Measurements from ENCODE around the gene ZHX3. TPM values are rescaled to one million over a fixed set of nuclear protein-coding genes. Genes with fewer than 3 reads are reported as not detected.

The ZHX3 gene
- total and polyA plus RNA-seq, 9 of the 15 experiments (the other 6 are each of a cell fraction or from before 2014, with no cell fraction given): 0.80 to 14.6 (median 4.9) TPM

DNA sequence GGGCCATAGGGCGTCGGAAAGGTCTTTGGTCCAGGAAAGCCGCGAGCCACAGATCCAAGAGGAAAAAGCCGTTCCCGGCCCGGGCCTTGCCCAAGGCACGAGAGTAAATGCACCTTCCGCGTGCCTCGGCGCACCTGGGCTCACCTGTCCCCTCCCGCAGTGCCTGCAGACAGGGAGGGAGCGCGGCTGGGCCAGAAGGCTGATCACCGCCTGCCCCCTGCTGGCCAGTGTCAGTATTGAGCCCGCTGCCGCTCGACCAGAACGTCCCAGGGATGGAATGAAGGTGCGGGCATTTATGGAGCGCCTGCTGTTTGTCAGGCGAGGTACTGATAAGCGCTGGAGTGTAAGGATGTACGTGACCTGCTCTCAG is 22.4 kb upstream of the ZHX3 start (continued):
- TF ChIP-seq, protein P1, sequence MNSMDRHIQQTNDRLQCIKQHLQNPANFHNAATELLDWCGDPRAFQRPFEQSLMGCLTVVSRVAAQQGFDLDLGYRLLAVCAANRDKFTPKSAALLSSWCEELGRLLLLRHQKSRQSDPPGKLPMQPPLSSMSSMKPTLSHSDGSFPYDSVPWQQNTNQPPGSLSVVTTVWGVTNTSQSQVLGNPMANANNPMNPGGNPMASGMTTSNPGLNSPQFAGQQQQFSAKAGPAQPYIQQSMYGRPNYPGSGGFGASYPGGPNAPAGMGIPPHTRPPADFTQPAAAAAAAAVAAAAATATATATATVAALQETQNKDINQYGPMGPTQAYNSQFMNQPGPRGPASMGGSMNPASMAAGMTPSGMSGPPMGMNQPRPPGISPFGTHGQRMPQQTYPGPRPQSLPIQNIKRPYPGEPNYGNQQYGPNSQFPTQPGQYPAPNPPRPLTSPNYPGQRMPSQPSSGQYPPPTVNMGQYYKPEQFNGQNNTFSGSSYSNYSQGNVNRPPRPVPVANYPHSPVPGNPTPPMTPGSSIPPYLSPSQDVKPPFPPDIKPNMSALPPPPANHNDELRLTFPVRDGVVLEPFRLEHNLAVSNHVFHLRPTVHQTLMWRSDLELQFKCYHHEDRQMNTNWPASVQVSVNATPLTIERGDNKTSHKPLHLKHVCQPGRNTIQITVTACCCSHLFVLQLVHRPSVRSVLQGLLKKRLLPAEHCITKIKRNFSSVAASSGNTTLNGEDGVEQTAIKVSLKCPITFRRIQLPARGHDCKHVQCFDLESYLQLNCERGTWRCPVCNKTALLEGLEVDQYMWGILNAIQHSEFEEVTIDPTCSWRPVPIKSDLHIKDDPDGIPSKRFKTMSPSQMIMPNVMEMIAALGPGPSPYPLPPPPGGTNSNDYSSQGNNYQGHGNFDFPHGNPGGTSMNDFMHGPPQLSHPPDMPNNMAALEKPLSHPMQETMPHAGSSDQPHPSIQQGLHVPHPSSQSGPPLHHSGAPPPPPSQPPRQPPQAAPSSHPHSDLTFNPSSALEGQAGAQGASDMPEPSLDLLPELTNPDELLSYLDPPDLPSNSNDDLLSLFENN (IDR thresholded peaks at IDR 0.05; ENCODE audit: low read depth in 2 of 2, low read length in 2 of 2): no peak
- TF ChIP-seq XRCC5 (IDR thresholded peaks at IDR 0.05; ENCODE audit: low read depth, low read length) (peak; percentile 89), ZNF785 (CRISPR knock-in tag; IDR thresholded peaks at IDR 0.05) (no peak), NR2C1 (IDR thresholded peaks at IDR 0.05) (no peak), NR2C1 (tag; IDR thresholded peaks at IDR 0.05) (no peak), RBFOX2 (IDR thresholded peaks at IDR 0.05; ENCODE audit: low read depth, low read length) (no peak), ZNF134 (CRISPR knock-in tag; conservative IDR thresholded peaks at IDR 0.05) (no peak), MTA1 (IDR thresholded peaks at IDR 0.05; ENCODE audit: borderline replicate concordance) (no peak), SRSF1 (IDR thresholded peaks at IDR 0.05; ENCODE audit: low read depth, low read length) (no peak), FIP1L1 (IDR thresholded peaks at IDR 0.05; ENCODE audit: low read depth, low read length, poor library complexity, severe bottlenecking) (no peak)
- TF ChIP-seq, protein P2, sequence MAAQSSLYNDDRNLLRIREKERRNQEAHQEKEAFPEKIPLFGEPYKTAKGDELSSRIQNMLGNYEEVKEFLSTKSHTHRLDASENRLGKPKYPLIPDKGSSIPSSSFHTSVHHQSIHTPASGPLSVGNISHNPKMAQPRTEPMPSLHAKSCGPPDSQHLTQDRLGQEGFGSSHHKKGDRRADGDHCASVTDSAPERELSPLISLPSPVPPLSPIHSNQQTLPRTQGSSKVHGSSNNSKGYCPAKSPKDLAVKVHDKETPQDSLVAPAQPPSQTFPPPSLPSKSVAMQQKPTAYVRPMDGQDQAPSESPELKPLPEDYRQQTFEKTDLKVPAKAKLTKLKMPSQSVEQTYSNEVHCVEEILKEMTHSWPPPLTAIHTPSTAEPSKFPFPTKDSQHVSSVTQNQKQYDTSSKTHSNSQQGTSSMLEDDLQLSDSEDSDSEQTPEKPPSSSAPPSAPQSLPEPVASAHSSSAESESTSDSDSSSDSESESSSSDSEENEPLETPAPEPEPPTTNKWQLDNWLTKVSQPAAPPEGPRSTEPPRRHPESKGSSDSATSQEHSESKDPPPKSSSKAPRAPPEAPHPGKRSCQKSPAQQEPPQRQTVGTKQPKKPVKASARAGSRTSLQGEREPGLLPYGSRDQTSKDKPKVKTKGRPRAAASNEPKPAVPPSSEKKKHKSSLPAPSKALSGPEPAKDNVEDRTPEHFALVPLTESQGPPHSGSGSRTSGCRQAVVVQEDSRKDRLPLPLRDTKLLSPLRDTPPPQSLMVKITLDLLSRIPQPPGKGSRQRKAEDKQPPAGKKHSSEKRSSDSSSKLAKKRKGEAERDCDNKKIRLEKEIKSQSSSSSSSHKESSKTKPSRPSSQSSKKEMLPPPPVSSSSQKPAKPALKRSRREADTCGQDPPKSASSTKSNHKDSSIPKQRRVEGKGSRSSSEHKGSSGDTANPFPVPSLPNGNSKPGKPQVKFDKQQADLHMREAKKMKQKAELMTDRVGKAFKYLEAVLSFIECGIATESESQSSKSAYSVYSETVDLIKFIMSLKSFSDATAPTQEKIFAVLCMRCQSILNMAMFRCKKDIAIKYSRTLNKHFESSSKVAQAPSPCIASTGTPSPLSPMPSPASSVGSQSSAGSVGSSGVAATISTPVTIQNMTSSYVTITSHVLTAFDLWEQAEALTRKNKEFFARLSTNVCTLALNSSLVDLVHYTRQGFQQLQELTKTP (IDR thresholded peaks at IDR 0.05; ENCODE audit: low read depth in 1 of 2, partially characterized antibody in 2 of 2): no peak
- TF ChIP-seq, protein P3, sequence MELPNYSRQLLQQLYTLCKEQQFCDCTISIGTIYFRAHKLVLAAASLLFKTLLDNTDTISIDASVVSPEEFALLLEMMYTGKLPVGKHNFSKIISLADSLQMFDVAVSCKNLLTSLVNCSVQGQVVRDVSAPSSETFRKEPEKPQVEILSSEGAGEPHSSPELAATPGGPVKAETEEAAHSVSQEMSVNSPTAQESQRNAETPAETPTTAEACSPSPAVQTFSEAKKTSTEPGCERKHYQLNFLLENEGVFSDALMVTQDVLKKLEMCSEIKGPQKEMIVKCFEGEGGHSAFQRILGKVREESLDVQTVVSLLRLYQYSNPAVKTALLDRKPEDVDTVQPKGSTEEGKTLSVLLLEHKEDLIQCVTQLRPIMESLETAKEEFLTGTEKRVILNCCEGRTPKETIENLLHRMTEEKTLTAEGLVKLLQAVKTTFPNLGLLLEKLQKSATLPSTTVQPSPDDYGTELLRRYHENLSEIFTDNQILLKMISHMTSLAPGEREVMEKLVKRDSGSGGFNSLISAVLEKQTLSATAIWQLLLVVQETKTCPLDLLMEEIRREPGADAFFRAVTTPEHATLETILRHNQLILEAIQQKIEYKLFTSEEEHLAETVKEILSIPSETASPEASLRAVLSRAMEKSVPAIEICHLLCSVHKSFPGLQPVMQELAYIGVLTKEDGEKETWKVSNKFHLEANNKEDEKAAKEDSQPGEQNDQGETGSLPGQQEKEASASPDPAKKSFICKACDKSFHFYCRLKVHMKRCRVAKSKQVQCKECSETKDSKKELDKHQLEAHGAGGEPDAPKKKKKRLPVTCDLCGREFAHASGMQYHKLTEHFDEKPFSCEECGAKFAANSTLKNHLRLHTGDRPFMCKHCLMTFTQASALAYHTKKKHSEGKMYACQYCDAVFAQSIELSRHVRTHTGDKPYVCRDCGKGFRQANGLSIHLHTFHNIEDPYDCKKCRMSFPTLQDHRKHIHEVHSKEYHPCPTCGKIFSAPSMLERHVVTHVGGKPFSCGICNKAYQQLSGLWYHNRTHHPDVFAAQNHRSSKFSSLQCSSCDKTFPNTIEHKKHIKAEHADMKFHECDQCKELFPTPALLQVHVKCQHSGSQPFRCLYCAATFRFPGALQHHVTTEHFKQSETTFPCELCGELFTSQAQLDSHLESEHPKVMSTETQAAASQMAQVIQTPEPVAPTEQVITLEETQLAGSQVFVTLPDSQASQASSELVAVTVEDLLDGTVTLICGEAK (IDR thresholded peaks at IDR 0.05): no peak
- TF ChIP-seq, protein P3 (CRISPR knock-in tag; IDR thresholded peaks at IDR 0.05): no peak
